H9 (cell line): ENCODE results near the gene DEGS2. TPM values are rescaled to one million over a fixed set of nuclear protein-coding genes. Genes with fewer than 3 reads are reported as not detected.
A peak's percentile ranks its signal among the peaks of the same experiment; 100 is the strongest.

ENCODE experiments used
- DNase-seq: peaks from one replicate; pipeline ENCODE4 v3.0.0-alpha.2; 2017
- H2AFZ ChIP-seq: one replicate; pipeline ENCODE4 v1.6.1; 2013; ENCODE audit warnings: mild to moderate bottlenecking, low read length, control low read depth, moderate library complexity
- H2AK5ac ChIP-seq: 2 replicates; pipeline ENCODE4 v1.6.1; 2013; ENCODE audit warnings: low read length, control low read depth, mixed read lengths; ENCODE audit not compliant: insufficient read length
- H2BK120ac ChIP-seq: one replicate; pipeline ENCODE4 v1.6.1; 2013; ENCODE audit warnings: low read depth, mild to moderate bottlenecking, low read length, control low read depth, inconsistent platforms; ENCODE audit not compliant: poor library complexity, severe bottlenecking
- H2BK12ac ChIP-seq: 2 replicates; pipeline ENCODE4 v1.6.1; 2013; ENCODE audit warnings: low read length, control low read depth, mixed read lengths, low read depth; ENCODE audit not compliant: insufficient read length
- H2BK15ac ChIP-seq: 2 replicates; pipeline ENCODE4 v1.6.1; 2013; ENCODE audit warnings: low read depth, low read length, control low read depth
- H2BK20ac ChIP-seq: one replicate; pipeline ENCODE4 v1.6.1; 2013; ENCODE audit warnings: low read depth, mild to moderate bottlenecking, low read length, control low read depth, inconsistent platforms; ENCODE audit not compliant: poor library complexity, severe bottlenecking
- H2BK5ac ChIP-seq: 2 replicates; pipeline ENCODE4 v1.6.1; 2013; ENCODE audit warnings: low read length, control low read depth, mixed read lengths; ENCODE audit not compliant: insufficient read length
- H3K14ac ChIP-seq: 2 replicates; pipeline ENCODE4 v1.6.1; 2013; ENCODE audit warnings: low read length, control low read depth; ENCODE audit not compliant: insufficient read depth
- H3K18ac ChIP-seq: 2 replicates; pipeline ENCODE4 v1.6.1; 2013; ENCODE audit warnings: low read depth, mild to moderate bottlenecking, mixed read lengths, low read length, control low read depth; ENCODE audit not compliant: insufficient read length
- H3K23ac ChIP-seq: 2 replicates; pipeline ENCODE4 v1.6.1; 2013; ENCODE audit warnings: low read length, control low read depth, mixed read lengths, low read depth; ENCODE audit not compliant: insufficient read length
- H3K23me2 ChIP-seq: 2 replicates; pipeline ENCODE4 v1.6.1; 2013; ENCODE audit warnings: low read depth, mild to moderate bottlenecking, mixed read lengths, low read length, control low read depth; ENCODE audit not compliant: insufficient read length, poor library complexity, severe bottlenecking
- H3K27ac ChIP-seq: 2 replicates; pipeline ENCODE4 v1.5.1; 2013; ENCODE audit warnings: low read length, control low read depth, mixed read lengths, low read depth; ENCODE audit not compliant: insufficient read length
- H3K27me3 ChIP-seq: 2 replicates; pipeline ENCODE4 v1.6.1; 2013; ENCODE audit warnings: low read length, control low read depth, inconsistent platforms; ENCODE audit not compliant: insufficient read depth
- H3K4ac ChIP-seq: 2 replicates; pipeline ENCODE4 v1.6.1; 2013; ENCODE audit warnings: low read depth, mild to moderate bottlenecking, control low read depth, inconsistent platforms, low read length, moderate library complexity
- H3K4me1 ChIP-seq: 2 replicates; pipeline ENCODE4 v1.6.1; 2013; ENCODE audit warnings: low read length, control low read depth, inconsistent platforms; ENCODE audit not compliant: insufficient read depth
- H3K4me2 ChIP-seq: 2 replicates; pipeline ENCODE4 v1.6.1; 2013; ENCODE audit warnings: low read length, control low read depth, mixed read lengths; ENCODE audit not compliant: insufficient read length, insufficient read depth
- H3K56ac ChIP-seq: 2 replicates; pipeline ENCODE4 v1.6.1; 2013; ENCODE audit warnings: low read depth, mild to moderate bottlenecking, mixed read lengths, low read length, control low read depth; ENCODE audit not compliant: insufficient read length
- H3K79me1 ChIP-seq: 2 replicates; pipeline ENCODE4 v1.6.1; 2013; ENCODE audit warnings: low read depth, mild to moderate bottlenecking, moderate library complexity, low read length, control low read depth, inconsistent platforms; ENCODE audit not compliant: insufficient read depth, poor library complexity, severe bottlenecking
- H3K79me2 ChIP-seq: 2 replicates; pipeline ENCODE4 v1.6.1; 2013; ENCODE audit warnings: low read length, control low read depth, inconsistent platforms; ENCODE audit not compliant: insufficient read depth
- H3K9ac ChIP-seq: 2 replicates; pipeline ENCODE4 v1.6.1; 2013; ENCODE audit warnings: low read length, control low read depth, mixed read lengths; ENCODE audit not compliant: insufficient read length; ENCODE audit errors: extremely low read depth
- H3K9me3 ChIP-seq: one replicate; pipeline ENCODE4 v1.6.1; 2013; ENCODE audit warnings: low read depth, low read length, inconsistent platforms; ENCODE audit not compliant: control insufficient read depth
- H3T11ph ChIP-seq: one replicate; pipeline ENCODE4 v1.6.1; 2013; ENCODE audit warnings: mild to moderate bottlenecking, low read length, control low read depth, inconsistent platforms
- H4K20me1 ChIP-seq: one replicate; pipeline ENCODE4 v1.6.1; 2013; ENCODE audit not compliant: control insufficient read depth, insufficient read length, insufficient read depth
- H4K5ac ChIP-seq: 2 replicates; pipeline ENCODE4 v1.6.1; 2013; ENCODE audit warnings: low read depth, mild to moderate bottlenecking, mixed read lengths, low read length, control low read depth; ENCODE audit not compliant: insufficient read length
- H4K8ac ChIP-seq: replicated peaks from 2 replicates; pipeline ENCODE4 v1.6.1; 2013; ENCODE audit warnings: low read length, control low read depth, mixed read lengths, low read depth; ENCODE audit not compliant: insufficient read length
- H4K91ac ChIP-seq: 2 replicates; pipeline ENCODE4 v1.6.1; 2013; ENCODE audit warnings: low read depth, mild to moderate bottlenecking, moderate library complexity, mixed read lengths, low read length, control low read depth; ENCODE audit not compliant: insufficient read length
- H3K27ac Mint-ChIP-seq, 3 experiments: 2 replicates in 2 of 3; 3 replicates in 1 of 3; pipeline ENCODE4 v1.8.0; 2020 to 2021; ENCODE audit warnings: mixed read lengths in 3 of 3, mild to moderate bottlenecking in 1 of 3, moderate library complexity in 1 of 3
- H3K27me3 Mint-ChIP-seq: 2 replicates; pipeline ENCODE4 v1.8.0; 2021; ENCODE audit warnings: low read depth, mild to moderate bottlenecking, moderate library complexity, mixed read lengths
- H3K36me3 Mint-ChIP-seq, 3 experiments: 2 replicates in 2 of 3; 3 replicates in 1 of 3; pipeline ENCODE4 v1.8.0; 2020 to 2021; ENCODE audit warnings: low read depth in 3 of 3, mixed read lengths in 3 of 3; ENCODE audit not compliant: insufficient read depth in 1 of 3
- H3K4me1 Mint-ChIP-seq, 2 experiments: 2 replicates each; pipeline ENCODE4 v1.8.0; 2020; ENCODE audit warnings: mixed read lengths in 2 of 2
- H3K4me3 Mint-ChIP-seq, 2 experiments: 2 replicates in 1 of 2; 3 replicates in 1 of 2; pipeline ENCODE4 v1.8.0; 2020 to 2021; ENCODE audit warnings: mild to moderate bottlenecking in 2 of 2, mixed read lengths in 2 of 2, moderate library complexity in 1 of 2
- H3K9me3 Mint-ChIP-seq, 2 experiments: 2 replicates in 1 of 2; 3 replicates in 1 of 2; pipeline ENCODE4 v1.8.0; 2020; ENCODE audit warnings: mild to moderate bottlenecking in 2 of 2, mixed read lengths in 2 of 2, moderate library complexity in 1 of 2
- WGBS: extraction: QIAGEN DNeasy Blood & Tissue Kit; methylation state at CpG from one replicate; pipeline ENCODE4 v1.1.7; 2013; ENCODE audit warnings: missing lambda C conversion rate, low lambda C conversion rate, mixed read lengths; ENCODE audit not compliant: insufficient read length; ENCODE audit errors: extremely low coverage; 5-methylcytosine and 5-hydroxymethylcytosine counted together
- total RNA-seq: library from RNA; stranded (reverse); gene quantifications from 2 replicates; pipeline ENCODE4 v1.2.1, GENCODE V29; 2021
- TF ChIP-seq, protein P1 (sequence below): fragments of 200-600 bp; sonication (generic); conservative IDR thresholded peaks from 3 replicates; pipeline ENCODE4 v1.8.0; 2021; ENCODE audit warnings: antibody characterized with exemption, mild to moderate bottlenecking

Gene DEGS2
- total RNA-seq, 1 experiment from 2014 or later = 0.72 TPM

DNA sequence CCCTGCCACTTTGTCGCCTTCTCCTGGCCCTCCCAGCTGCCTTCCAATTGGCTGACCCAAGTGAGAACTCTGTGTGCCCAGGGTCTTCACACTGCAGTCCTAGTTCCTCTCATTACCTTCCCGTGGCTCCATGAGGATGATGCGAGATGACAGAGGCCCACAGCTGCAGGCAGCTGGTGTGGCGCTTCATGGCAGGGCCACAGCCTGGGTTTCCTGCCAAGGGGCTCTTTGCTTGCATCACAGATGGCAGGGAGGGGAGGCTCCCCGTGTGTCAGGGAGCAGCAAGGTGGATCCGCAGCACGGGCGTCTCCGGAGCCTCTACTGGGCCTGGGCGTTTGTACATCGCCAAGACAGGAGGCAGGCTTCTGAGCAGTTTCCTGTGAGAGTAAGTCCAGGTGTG is 28.9 kb downstream of the DEGS2 start:
- no peaks in the 10 kb centered on the region for H4K20me1 ChIP-seq
- no peaks in the 10 kb centered on the region for H3K79me1 ChIP-seq
- no peaks in the 10 kb centered on the region for H3K79me2 ChIP-seq
- H3K56ac ChIP-seq = no peak overlapping the region
- H3K27me3 ChIP-seq = no peaks in the 10 kb centered on the region
- H3K14ac ChIP-seq = peak overlapping the region; percentile 30; the same call in 1 of the 2 replicates
- H3K27me3 Mint-ChIP-seq = no peaks in the 10 kb centered on the region; the same call in 1 of the 2 replicates
- H4K91ac ChIP-seq = no peak overlapping the region
- no peak overlapping the region for H4K8ac ChIP-seq
- H2AK5ac ChIP-seq = no peak overlapping the region
- H2BK120ac ChIP-seq = no peak overlapping the region
- no peaks in the 10 kb centered on the region for H3K9me3 Mint-ChIP-seq
- no peak overlapping the region for H3K4me2 ChIP-seq
- no peak overlapping the region for H4K5ac ChIP-seq
- H2BK15ac ChIP-seq = no peak overlapping the region
- no peak overlapping the region for H3K23ac ChIP-seq
- no peak overlapping the region for H2BK20ac ChIP-seq
- no peak overlapping the region for H2BK12ac ChIP-seq
- no peak overlapping the region for H2BK5ac ChIP-seq
- peaks cover 12 to 22% of the 10 kb centered on the region in 2 experiments for H3K4me1 Mint-ChIP-seq
- peak overlapping the region in 2 of 3 experiments; percentile 47 to 82; a peak in 2 of 7 replicates for H3K27ac Mint-ChIP-seq
- no peak overlapping the region for H3T11ph ChIP-seq
- no peaks in the 10 kb centered on the region for H3K23me2 ChIP-seq
- no peak overlapping the region for H3K18ac ChIP-seq
- H3K4ac ChIP-seq = no peak overlapping the region
- H3K27ac ChIP-seq = no peak overlapping the region
- no peaks in the 10 kb centered on the region for H3K4me1 ChIP-seq
- no CpG with 5 or more reads among the region's 11 CpGs for whole genome bisulfite sequencing
- no peak for DNase-seq
- peaks cover 6 to 19% (median 18%) of the 10 kb centered on the region in 3 experiments; a peak in 5 of 7 replicates for H3K36me3 Mint-ChIP-seq
- H3K9me3 ChIP-seq = no peaks in the 10 kb centered on the region
- TF ChIP-seq, protein P1, sequence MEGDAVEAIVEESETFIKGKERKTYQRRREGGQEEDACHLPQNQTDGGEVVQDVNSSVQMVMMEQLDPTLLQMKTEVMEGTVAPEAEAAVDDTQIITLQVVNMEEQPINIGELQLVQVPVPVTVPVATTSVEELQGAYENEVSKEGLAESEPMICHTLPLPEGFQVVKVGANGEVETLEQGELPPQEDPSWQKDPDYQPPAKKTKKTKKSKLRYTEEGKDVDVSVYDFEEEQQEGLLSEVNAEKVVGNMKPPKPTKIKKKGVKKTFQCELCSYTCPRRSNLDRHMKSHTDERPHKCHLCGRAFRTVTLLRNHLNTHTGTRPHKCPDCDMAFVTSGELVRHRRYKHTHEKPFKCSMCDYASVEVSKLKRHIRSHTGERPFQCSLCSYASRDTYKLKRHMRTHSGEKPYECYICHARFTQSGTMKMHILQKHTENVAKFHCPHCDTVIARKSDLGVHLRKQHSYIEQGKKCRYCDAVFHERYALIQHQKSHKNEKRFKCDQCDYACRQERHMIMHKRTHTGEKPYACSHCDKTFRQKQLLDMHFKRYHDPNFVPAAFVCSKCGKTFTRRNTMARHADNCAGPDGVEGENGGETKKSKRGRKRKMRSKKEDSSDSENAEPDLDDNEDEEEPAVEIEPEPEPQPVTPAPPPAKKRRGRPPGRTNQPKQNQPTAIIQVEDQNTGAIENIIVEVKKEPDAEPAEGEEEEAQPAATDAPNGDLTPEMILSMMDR = no peak
- no peak overlapping the region; a peak in 1 of 5 replicates for H3K4me3 Mint-ChIP-seq
- H3K9ac ChIP-seq = no peak overlapping the region
- no peak overlapping the region for H2AFZ ChIP-seq
